SIG-M5 (cell line): ENCODE measurements around the gene CTNNA1.
"Not testable (repeated sequence)": the region's sequence is repeated elsewhere in the genome, so short reads cannot be mapped to it uniquely, and the experiment has no call there.

ENCODE experiments used
- DNase-seq: peaks from one replicate; lab custom pipeline; 2025; lab: John Stamatoyannopoulos, UW

Gene CTNNA1

DNA sequence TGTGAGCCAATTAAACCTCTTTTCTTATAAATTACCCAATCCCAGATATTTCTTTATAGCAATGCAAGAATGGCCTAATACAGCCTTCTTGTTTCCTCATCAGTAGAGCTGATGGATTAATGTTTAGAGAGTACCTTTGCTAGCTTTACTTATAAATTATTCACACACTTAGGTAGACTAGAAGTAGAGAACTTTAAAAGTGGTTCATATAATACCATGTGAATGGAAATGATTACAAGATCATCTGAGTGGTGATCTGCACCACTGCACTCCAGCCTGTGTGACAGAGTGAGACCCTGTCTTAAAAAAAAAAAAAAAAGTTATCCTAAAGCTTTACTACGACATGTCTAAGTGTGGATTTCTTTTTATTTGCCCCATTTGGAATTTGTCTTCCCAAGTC lies 145.1 kb downstream of the CTNNA1 start:
- DNase-seq: no peak

DNA sequence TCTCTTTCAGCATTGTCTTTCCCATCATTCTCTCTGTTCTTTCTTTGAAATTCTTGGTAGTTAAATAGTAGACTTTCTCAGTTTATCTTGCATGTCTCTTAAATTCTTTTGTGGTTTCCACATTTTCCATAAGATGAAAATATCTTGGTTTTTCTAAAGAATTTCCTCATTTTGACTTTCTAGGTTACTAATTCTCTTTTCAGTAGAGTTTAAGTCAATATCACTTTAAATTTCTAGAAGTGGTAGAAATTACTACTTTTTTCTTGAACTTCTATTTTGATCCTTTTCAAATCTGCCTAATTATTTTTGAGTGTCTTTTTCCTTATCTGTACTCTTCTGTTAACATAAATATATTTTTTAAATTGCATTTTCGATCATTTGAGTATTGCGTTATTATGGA lies 145.5 kb downstream of the CTNNA1 start:
- DNase-seq: no peak

DNA sequence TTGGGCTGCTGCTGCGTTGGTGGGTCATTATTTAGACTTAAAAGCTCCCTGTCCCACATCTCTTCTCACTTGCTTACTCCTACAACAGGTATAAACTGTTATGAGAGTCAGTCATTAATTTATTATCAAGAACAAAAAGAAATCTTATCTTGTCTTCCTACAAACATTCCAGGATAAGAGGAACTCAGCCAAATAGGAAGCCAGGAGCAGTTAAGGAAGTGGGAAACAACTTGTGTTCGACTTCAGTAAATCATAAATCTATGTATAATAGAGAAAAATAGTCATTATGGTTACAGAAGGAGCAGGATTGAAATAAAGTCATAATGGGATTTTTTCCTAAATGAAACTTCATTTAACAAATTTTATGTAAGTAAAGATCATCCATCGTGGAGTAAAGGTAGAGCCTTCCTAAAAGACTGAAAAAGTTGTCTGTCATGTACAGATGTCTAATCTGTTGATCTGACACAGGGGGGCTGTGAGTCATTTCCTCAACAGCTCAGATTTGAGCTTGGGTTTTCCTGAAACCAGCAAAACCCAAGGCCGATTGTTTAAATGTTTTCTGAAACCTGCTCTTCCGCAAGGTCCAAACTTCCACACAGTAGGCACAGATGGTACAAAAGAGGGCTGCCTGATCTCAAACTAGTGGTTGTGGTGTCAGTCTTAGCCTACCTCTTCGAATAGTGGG lies 147.2 kb downstream of the CTNNA1 start:
- no peak for DNase-seq

DNA sequence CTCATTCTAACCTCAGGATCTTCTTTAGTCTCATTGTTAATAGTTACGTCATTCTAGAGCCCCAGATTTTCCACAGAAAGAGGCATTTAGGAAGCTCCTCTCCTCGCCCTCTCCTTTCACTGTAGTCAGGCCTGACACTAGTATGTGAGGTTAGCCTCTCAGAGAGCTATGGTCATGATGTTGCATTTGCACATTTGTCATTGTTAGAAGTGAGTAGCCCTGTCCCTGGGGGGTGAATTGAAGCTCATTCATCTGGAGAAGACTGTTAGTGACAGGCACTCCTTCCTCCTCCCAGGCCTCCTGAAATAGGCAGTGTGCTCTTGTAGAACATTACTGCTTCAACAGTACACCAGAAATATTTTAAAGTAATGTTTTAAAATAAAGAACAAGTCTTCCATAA lies 148.5 kb downstream of the CTNNA1 start:
- no peak for DNase-seq

DNA sequence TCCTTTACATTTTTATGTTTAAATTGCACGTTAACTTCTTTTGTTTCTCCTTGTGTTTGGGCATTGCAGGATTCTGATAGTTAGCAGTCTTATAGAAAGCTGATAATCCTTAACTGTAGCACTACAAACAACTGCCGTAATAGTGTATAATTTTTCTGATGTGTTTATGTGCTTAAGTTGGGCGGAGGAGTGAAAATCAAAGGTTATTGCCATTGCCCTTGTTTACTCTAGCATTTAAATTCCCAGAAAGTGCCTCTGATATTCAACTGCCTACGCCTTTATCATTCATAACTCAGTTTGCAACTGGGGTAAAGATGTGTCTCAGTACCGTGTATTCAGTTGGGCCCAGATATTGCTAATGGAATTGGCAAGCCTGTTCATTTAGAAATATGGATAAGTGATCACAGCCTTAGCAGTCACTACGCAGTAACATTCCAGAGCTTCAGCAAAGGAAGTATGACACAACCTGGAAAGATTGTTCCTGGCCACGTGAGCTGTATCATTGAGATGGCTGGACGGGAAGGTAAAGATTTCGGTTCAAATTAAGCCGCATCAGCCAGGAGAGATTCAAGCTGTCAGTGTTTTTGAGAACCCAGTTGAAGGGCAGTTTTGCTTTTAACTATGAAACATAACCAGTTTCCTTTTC lies 150.0 kb downstream of the CTNNA1 start:
- no peak for DNase-seq

DNA sequence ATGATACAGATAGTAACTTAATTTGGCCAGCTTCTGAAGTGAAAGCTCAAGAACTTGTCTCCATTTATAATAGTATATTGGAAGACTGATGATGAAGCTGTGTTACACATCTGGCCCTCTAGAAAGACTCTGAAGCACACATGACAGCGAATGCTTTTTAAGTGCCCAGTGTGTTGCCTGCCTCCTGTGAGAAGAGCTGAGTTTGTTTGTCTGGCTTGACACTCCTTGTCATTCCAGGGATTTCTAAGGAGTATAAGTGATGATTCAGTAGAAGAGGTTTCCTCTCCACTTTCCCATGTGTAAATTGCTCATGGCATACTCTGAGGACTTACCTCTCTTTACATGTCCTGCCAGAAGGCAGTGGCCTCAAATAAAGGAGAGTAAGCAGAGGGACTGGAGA lies 152.3 kb downstream of the CTNNA1 start:
- DNase-seq: no peak

DNA sequence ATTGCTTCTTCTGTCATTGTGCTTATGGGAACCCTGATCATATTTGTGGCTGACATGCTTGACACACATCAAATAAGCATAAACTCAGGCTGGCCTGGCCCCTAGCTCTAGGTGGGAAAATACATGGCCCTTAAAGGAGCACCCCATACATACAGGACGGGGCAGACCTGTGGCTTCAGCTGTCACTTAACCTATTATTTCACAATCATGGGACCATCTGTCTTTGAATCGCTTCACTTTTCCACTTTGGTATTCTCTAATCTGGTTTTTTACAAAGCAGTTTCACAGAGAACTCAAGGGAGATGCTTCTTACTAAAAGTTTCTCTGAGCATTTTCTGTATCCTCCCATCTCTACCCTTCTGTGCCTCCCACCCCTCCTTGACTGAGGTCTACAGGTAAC lies 156.5 kb downstream of the CTNNA1 start:
- DNase-seq: no peak

DNA sequence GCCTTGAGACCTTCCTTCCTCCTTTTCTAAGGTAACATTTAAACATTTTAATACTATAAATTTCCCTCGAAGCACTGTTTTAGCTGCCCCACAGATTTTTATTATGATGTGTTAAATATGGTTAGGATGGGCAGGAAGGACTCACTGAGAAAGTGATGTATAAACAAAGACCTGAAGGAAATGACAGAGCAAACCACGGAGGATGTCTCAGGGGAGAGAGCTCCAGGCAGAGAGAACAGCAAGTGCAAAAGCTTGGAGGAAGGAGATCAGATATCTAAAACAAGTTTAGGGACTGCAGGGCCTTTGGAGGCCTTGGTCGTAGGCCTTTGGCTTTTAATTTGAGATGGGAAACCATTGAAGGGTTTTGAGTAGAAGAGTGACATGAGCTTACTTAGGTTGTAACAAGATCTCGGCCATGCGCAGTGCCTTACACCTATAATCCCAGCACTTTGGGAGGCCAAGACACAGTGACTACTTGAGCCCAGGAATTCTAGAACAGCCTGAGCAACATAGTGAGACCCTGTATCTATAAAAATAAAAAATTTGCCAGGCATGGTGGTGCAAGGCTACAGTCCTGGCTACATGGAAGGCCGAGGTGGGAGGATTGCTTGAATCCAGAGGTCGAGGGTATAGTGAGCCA lies 157.4 kb downstream of the CTNNA1 start:
- DNase-seq: no peak

DNA sequence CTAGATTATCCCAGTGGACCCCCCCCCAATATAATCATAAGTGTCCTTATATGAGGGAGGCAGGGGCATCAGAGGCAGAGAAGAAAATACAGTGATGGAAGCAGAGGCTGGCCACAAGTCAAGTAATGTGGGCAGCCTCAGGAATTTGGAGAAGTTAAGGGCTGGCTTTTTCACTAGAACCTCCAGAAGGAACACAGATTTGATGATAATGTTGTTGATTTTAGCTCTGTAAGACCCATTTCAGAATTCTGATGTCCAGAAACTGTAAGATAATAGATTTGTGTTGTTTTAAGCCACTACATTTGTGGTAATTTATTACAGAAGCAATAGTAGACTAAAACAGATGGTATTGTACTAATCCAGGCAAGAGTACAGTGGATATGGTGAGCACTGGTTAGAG lies 158.2 kb downstream of the CTNNA1 start:
- DNase-seq: no peak

DNA sequence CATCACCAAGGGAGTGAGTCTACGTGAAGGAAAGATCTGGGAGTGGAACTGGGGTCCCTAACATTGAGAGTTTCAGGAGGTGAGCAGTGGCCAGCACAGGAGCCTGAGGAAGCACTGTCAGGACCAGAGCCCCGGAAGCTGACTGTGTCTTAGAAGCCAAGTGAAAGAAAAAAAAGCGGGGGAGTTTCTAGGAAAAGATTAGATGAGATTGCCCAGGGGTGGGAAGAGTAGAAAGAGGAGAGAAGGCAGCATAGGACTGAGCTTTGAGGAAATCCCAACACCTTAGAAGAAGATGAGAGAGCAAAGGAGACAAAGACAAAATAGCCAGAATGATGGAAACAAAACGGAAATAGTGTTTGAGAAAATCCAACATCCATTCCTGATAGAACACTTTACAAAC lies 158.9 kb downstream of the CTNNA1 start:
- DNase-seq: no peak

DNA sequence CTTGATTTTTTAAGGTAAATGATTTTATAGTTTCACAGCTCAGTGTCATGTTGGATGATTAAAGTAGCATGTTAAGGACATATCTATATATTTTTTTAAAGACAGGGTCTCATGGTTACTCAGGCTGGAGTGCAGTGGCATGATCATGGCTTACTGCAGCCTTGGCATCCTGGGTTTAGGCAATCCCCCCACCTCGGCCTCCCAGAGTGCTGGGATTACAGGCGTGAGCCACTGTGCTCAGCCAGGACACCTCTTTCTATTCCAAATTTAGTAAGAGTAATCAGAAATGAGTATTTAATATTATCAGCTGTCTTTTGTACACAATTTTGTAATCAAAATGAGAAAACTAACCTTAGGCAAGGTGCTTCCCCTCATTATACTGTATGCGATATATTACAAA lies 160.5 kb downstream of the CTNNA1 start:
- DNase-seq: no peak

DNA sequence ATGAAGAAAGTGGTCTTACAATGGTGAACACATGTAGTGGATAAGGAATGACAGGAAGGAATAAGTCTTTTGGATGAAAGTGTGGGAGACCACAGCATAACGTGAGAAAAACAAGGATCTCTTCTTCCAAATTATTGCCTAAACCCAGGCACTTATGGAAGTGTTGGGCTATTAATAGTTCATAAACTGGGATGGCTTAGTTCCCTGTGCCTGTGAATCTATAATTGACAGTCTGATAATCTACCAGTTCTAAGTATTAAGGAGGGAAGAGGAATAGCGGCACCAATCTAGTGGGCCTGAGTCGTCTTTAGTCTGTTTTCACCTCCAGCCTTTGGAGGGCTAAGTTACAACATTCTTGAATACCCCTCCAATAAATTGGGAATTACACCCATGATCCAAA lies 161.1 kb downstream of the CTNNA1 start:
- DNase-seq: no peak

DNA sequence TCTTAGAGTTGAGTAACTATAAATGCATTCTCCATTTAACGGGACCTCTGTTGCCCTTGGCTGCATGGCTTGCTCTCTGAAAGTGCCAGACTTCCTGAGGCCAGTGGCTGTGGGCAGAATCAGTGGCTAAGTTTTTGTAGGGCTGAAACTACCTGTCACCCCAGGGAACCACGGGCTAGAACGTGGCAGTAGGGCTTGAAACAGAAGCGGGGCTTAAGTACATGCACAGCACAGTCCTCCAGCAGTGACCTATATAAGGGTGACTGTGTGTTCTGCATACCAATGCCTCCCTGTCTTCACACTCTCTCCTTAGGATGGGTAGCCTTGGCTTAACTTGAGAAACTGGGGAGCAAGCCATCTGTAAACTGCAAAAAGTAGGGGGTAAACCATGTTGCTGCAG lies 165.5 kb downstream of the CTNNA1 start:
- no peak for DNase-seq

DNA sequence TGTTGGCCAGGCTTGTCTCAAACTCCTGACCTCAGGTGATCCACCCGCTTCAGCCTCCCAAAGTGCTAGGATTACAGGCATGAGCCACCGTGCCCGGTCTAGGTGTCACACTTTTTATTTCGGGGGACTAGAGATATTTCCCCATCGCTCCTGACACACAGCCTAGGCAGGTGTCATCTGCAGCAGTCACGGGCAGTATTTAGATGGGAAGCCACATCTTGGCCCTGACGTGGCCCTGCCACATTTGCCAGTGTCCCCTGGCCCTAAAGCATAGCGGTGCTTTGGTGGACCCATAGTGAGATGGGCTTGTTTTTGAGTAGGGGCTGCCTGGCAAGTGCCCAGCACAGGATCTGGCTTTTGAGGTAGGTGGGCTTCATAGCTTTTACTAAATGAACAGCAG lies 167.0 kb downstream of the CTNNA1 start:
- DNase-seq: no peak

DNA sequence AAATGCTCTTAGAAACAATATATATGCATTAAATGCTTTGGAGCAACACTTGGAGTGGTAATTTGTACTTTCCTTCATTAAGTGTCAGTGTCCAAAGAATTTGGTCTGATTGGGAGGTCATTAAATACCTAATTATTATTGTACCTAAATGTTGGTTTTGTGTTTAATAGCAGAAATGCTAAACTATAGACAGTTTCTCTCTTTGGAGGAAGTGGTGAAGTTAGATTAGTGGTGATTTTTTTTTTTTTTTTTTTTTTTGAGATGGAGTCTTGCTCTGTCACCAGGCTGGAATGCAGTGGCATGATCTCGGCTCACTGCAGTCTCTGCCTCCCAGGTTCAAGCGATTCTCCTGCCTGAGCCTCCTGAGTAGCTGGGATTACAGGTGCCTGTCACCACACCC lies 168.1 kb downstream of the CTNNA1 start:
- DNase-seq: not testable (repeated sequence)

DNA sequence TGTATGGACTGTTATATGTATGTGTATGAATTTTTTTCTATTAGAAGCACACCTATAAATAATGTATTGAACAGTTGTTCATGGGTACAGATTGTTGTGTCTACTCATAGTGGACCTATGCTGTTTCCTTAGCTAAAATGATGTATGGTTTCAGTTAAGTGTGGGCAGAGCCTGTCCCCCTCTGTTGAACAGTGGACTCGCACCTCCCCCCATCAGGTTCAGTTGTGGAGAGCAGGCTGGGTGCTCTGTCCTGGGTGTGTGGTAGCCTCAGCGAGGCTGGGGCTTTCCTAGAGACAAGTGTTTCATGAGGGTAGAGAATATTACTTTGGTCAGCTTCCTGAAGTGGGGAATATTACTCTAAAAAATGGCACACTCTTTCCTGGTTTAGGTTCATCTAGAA lies 169.3 kb downstream of the CTNNA1 start:
- no peak for DNase-seq

DNA sequence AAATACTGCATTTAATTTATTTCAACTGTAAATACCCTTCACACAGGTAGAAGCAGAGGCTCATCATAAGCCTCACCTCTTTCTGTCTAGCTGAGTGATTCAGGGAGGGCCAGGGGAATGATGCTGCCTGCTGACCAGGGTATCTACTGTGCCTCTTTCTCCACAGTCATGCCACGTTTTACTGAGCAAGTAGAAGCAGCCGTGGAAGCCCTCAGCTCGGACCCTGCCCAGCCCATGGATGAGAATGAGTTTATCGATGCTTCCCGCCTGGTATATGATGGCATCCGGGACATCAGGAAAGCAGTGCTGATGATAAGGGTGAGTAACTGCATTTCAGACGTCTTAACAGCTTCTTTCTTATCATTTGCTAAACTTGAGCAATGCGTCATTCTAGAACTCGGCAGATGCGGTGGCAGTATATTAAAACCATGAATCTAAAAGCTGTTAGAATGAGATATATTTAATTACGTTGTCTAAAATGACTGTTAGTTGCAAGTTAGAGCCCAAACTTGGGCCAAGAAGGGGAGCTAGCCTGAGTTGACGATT lies 171.9 kb downstream of the CTNNA1 start:
- DNase-seq: no peak

DNA sequence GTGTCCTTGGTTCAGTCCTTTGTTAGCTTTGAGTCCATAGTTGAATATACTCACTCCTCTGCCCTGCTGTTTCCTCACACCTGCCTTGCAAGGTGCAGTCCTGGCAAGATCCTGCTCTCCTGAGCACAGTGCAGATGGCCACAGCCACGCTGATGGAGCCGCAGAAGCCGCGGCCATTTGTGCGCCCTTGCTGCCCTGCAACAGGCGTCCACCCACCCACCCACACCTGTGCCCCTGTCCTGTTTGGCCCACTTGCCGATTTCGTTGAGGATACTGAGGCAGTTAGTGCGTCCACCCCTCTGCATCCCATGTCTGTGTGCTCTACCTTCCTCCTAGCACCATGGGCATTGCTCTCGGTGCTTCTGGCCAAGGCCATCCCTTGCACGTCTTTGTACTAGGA lies 173.0 kb downstream of the CTNNA1 start:
- DNase-seq: no peak

DNA sequence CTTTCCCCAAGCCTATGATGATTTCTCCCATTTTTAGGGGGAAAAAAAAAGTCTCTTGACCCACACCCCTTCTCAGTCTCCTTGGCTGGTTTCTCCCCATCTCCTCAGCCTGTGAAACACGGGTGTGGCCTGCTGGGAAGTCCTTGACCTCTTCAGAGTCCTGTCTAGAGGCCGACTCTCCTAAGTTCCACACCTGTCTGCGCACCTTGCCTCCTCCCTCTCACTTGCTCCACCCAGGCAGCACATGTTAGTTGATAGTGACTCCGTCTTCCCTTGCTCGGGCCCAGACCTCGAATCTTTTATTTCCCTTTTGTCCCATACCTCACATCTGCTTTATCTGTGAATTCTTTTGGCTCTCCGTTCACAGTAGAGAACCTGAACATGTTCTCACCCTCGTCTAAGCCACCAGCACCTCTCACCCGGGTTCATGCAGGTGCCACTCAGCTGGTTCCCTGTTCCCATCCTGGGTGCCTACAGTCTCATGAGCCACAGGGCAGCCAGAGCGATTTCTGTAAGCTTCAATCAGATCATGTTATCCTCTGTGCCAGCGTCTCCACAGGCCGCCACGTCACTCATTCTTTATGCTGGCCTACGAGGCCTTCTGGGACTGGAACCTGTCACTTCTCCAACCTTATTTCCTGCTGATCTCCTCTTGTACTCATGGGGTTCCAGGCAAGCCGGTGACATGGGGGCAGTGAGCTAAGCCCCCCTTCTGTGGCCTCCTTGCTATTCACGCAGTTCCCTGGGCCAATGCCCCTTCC lies 173.6 kb downstream of the CTNNA1 start:
- DNase-seq: no peak

DNA sequence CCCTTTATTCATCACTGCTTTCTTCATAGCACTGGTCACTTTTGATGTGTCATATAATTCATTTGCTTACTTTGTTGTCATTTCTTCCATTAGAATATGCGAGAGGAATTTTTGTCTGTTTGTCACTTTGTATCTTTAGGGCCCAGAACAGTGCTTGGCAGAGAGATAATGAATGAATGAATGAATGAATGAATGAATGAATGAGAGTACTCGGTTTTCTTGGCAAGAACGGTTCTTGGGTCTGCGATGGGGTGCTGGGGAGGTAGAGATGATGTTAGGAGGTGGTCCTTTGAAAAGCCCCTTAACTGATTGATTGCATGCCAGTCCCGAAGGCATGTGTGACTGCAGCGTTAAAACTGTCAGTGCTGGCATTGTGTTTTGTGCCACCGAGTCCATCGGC lies 174.3 kb downstream of the CTNNA1 start:
- DNase-seq: no peak

DNA sequence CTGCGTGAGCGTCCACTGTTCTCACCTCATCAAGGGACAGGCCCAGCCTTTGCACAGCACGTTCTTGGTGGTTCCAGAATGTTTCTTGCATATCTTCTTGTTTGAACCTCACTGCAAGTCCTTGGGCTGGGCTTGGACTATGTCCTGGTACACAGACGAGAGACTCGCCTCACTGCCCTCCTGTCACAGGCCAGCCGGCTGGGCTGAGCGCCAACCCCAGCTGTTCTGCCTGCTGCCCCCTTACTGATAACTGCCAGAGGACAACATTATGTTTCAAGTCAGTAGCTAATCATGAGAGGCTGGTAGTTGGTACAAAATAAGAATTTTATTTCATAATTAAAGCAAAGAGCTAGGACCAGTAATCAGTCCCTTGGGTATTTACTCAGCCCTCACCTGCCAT lies 174.8 kb downstream of the CTNNA1 start:
- no peak for DNase-seq

DNA sequence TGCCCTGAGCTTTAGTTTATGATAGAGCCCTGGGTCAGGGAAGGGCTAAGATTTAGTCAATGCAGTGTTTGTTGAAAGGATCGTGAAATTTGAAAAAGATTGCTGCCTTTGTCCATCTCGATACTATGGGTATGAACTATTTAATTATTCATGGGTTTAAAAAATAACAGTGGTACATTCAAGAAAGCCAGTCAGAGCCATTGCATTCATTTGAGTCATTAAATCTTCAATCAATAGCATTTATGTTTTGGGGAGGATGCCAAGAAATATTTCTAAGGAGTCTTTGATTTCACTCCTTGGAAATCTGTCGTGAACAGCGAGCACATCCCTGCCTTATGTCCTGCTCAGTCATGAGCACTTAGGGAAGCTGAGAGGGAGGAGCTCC lies 176.3 kb downstream of the CTNNA1 start:
- DNase-seq: no peak
